ENCODE results near the gene PRKRIP1. TPM values are rescaled to one million over a fixed set of nuclear protein-coding genes. Genes with fewer than 3 reads are reported as not detected.
"Not testable (repeated sequence)": the region's sequence is repeated elsewhere in the genome, so short reads cannot be mapped to it uniquely, and the experiment has no call there.

The PRKRIP1 gene
- total and polyA plus RNA-seq, 2 experiments from 2014 or later: 25.5 to 29.1 TPM

DNA sequence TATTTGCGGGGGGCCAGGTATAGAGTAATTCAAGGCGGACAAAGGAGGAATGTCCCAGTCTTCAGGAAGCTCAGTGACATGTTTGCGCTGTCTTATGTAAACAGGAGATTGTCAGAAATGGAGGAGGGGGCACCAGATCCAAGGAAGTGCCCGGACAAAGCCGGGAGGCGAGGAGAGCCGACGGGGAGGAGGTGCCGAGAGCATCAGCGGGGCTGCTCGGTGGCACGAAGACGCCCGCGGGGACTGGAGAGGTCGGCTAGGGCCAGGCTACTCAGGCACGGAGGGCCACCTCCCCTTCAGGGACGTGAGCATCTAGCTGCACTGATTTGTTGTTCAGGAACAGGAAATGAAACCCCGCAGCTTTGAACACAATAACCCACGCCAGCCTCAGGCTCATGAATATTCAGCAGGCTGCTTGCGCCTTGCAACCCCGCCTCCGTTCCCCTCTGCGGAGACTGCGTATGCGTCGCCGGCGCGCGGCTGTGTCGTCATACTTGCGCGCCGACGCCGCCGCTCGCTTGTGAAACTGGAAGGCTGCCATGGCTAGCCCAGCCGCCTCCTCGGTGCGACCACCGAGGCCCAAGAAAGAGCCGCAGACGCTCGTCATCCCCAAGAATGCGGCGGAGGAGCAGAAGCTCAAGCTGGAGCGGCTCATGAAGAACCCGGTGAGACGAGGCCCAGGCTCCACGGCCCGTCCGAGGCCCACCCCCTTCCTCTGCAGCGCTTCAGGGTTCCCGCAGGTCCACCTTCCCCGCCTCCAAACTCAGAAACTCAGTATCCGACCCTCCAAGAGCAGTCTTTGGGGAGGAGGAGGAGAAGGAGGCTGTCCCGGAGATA lies at the start of gene PRKRIP1 (continued):
- peak; percentile 56; the same call in 1 of the 2 replicates for TF ChIP-seq ETS1 (IDR thresholded peaks at IDR 0.05)

DNA sequence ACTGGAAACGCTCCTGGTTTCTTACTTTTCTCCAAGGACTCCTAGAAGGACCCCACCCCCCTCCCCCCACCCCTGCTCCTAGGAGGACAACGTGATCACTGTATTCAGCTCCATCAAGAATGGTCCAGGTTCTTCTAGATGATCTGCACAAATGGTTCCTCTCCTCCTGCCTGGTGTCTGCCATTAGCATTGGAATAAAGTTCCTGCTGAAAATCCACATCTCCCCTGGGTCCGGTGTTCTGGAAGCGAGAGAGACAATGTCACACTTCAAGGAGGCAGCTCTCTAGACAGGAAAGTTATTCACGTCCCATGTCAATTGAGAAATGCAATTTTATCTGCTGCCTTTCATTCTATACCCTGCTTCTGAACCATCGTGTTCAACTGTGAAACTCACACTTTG lies 49.2 kb upstream of the PRKRIP1 start:
- not testable (repeated sequence) for H3F3A ChIP-seq (replicated peaks; ENCODE audit: low read depth); H3K4me3 Mint-ChIP-seq; H3K79me2 ChIP-seq (replicated peaks; ENCODE audit: insufficient read depth); H3K27ac Mint-ChIP-seq; H3K27me3 Mint-ChIP-seq (ENCODE audit: insufficient read depth, low read depth, poor library complexity); H3K4me1 ChIP-seq (ENCODE audit: insufficient read depth); H2AFZ ChIP-seq; H3K4me3 ChIP-seq; H3K36me3 ChIP-seq (ENCODE audit: insufficient read depth); H3K4me2 ChIP-seq; DNase-seq (ENCODE audit: low spot score); H4K20me1 ChIP-seq (replicated peaks; ENCODE audit: insufficient read depth); H3K4me1 Mint-ChIP-seq; ATAC-seq; H3K36me3 Mint-ChIP-seq (ENCODE audit: low read depth); H3K27ac ChIP-seq (ENCODE audit: low read depth); H3K27me3 ChIP-seq (ENCODE audit: insufficient read depth); H3K9me3 Mint-ChIP-seq; H3K9me2 ChIP-seq (ENCODE audit: insufficient read depth)

GRCh38 chr7:102356344-102356743 lies 39.8 kb upstream of the PRKRIP1 start, which contains the start of gene SPDYE6:
SPDYE6 (minus strand) TSS chr7:102356444; CDS start chr7:102356023, 421 bp downstream.
- H3K4me3 ChIP-seq; H3K27me3 Mint-ChIP-seq (ENCODE audit: insufficient read depth, low read depth, poor library complexity); H3K9me2 ChIP-seq (ENCODE audit: insufficient read depth); H3K36me3 Mint-ChIP-seq (ENCODE audit: low read depth); H2AFZ ChIP-seq; H3K4me3 Mint-ChIP-seq; H3F3A ChIP-seq (replicated peaks; ENCODE audit: low read depth); H3K27ac ChIP-seq (ENCODE audit: low read depth); H3K4me1 ChIP-seq (ENCODE audit: insufficient read depth); H3K36me3 ChIP-seq (ENCODE audit: insufficient read depth); H3K79me2 ChIP-seq (replicated peaks; ENCODE audit: insufficient read depth); H3K27me3 ChIP-seq (ENCODE audit: insufficient read depth); H3K4me1 Mint-ChIP-seq; H3K4me2 ChIP-seq; DNase-seq (ENCODE audit: low spot score); H3K27ac Mint-ChIP-seq; H4K20me1 ChIP-seq (replicated peaks; ENCODE audit: insufficient read depth); ATAC-seq; H3K9me3 Mint-ChIP-seq: not testable (repeated sequence)

DNA sequence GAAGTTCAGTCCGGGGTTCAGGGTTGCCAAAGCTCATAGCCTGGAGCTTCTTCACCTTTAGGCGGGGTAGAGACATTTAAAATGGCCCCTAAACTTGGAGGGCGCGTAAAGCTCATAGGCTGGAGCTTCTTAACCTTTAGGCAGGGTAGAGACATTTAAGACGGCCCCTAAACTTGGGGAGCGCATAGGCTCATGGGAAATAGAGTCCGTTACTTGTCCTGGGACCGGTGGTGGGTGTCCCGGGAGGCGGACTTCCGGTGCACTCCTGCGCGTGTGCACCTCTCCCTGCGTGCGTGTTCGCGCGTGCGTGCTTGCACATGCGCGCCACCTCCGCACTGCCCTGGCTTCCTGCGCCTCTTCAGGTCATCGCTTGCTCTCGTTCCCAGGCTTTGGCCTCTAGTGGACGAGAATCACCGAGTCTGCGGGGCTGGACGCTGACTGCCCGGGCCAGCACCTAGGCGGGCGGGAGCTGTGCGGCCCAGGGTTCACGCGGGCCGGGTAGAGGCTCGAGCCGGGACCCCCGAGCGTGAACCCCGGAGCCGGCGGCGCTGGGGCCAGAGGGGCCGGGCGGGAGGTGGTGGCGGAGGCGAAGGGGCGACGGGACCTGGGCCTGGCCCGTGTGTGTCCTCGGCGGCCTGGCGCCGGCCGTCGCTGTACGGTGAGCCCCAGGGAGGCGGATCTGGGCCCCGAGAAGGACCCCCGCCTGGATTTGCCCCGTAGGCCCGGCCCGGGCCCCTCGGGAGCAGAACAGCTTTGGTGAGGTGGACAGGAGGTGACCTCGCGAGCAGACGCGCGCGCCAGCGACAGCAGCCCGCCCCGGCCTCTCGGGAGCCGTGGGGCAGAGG lies 32.4 kb upstream of the PRKRIP1 start:
- peak; percentile 99 for ATAC-seq
- not testable (repeated sequence) for H3K36me3 ChIP-seq (ENCODE audit: insufficient read depth); H3K27ac Mint-ChIP-seq; H3K4me1 ChIP-seq (ENCODE audit: insufficient read depth); H3K27me3 Mint-ChIP-seq (ENCODE audit: insufficient read depth, low read depth, poor library complexity); H3K27me3 ChIP-seq (ENCODE audit: insufficient read depth); H3K9me3 Mint-ChIP-seq; H3K4me1 Mint-ChIP-seq; H3K27ac ChIP-seq (ENCODE audit: low read depth); H4K20me1 ChIP-seq (replicated peaks; ENCODE audit: insufficient read depth); H3F3A ChIP-seq (replicated peaks; ENCODE audit: low read depth); H3K9me2 ChIP-seq (ENCODE audit: insufficient read depth)
- TF ChIP-seq CREB1 (CRISPR knock-in tag; IDR thresholded peaks at IDR 0.05; ENCODE audit: low read depth): peak; percentile 62; the same call in 1 of the 2 replicates
- peak; percentile 94 for TF ChIP-seq JUNB (IDR thresholded peaks at IDR 0.05; ENCODE audit: unreplicated experiment)
- peak; percentile 97 for TF ChIP-seq POLR2AphosphoS5 (IDR thresholded peaks at IDR 0.05; ENCODE audit: low read depth)
- peak; percentile 90 for TF ChIP-seq ETS1 (IDR thresholded peaks at IDR 0.05)
- TF ChIP-seq, protein P1, sequence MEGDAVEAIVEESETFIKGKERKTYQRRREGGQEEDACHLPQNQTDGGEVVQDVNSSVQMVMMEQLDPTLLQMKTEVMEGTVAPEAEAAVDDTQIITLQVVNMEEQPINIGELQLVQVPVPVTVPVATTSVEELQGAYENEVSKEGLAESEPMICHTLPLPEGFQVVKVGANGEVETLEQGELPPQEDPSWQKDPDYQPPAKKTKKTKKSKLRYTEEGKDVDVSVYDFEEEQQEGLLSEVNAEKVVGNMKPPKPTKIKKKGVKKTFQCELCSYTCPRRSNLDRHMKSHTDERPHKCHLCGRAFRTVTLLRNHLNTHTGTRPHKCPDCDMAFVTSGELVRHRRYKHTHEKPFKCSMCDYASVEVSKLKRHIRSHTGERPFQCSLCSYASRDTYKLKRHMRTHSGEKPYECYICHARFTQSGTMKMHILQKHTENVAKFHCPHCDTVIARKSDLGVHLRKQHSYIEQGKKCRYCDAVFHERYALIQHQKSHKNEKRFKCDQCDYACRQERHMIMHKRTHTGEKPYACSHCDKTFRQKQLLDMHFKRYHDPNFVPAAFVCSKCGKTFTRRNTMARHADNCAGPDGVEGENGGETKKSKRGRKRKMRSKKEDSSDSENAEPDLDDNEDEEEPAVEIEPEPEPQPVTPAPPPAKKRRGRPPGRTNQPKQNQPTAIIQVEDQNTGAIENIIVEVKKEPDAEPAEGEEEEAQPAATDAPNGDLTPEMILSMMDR (conservative IDR thresholded peaks at IDR 0.05; ENCODE audit: low read depth in 2 of 2): 0 out of 4 replicates have a peak, but pooled peaks of 1 of the 2 experiments have one; percentile 2
- Histone ChIP-seq H3K79me2 (replicated peaks; ENCODE audit: insufficient read depth) (peaks cover 23% of the 10 kb centered on the region), H3K4me2 (peak overlapping the region; percentile 86), H3K4me3 (peak overlapping the region; percentile 71), H2AFZ (peak overlapping the region; percentile 74; the same call in 1 of the 2 replicates)
- peak overlapping the region; percentile 90 for H3K4me3 Mint-ChIP-seq
- H3K36me3 Mint-ChIP-seq (ENCODE audit: low read depth): peaks cover 23% of the 10 kb centered on the region
- peak; percentile 99 for DNase-seq (ENCODE audit: low spot score)

- not testable (repeated sequence) for H2AFZ ChIP-seq; H3K27ac ChIP-seq (ENCODE audit: low read depth); H3F3A ChIP-seq (replicated peaks; ENCODE audit: low read depth); H3K36me3 ChIP-seq (ENCODE audit: insufficient read depth); DNase-seq (ENCODE audit: low spot score); H3K4me1 Mint-ChIP-seq; H4K20me1 ChIP-seq (replicated peaks; ENCODE audit: insufficient read depth); H3K27me3 ChIP-seq (ENCODE audit: insufficient read depth); H3K27me3 Mint-ChIP-seq (ENCODE audit: insufficient read depth, low read depth, poor library complexity); H3K9me2 ChIP-seq (ENCODE audit: insufficient read depth); H3K4me1 ChIP-seq (ENCODE audit: insufficient read depth); H3K9me3 Mint-ChIP-seq; ATAC-seq; H3K27ac Mint-ChIP-seq
- H3K36me3 Mint-ChIP-seq (ENCODE audit: low read depth): peaks cover 23% of the 10 kb centered on the region
- H3K4me3 Mint-ChIP-seq: peak overlapping the region; percentile 90
- H3K4me2 ChIP-seq: peak overlapping the region; percentile 86
- H3K4me3 ChIP-seq: peak overlapping the region; percentile 71
- peaks cover 25% of the 10 kb centered on the region for H3K79me2 ChIP-seq (replicated peaks; ENCODE audit: insufficient read depth)
Measured at GRCh38 chr7:102364394-102364886, 31.7 kb upstream of the PRKRIP1 start.

Measured in GM23338 (cell line).